Neural cell (in vitro differentiated cells): ENCODE measurements around the gene BTBD17. TPM values are rescaled to one million over a fixed set of nuclear protein-coding genes. Genes with fewer than 3 reads are reported as not detected.

Experiments used
- polyA plus RNA-seq: library from polyadenylated mRNA; depleted of rRNA; stranded (reverse); fragments of >200 nt; gene quantifications from 2 replicates; pipeline ENCODE4 v1.2.3, GENCODE V29; 2014

Gene BTBD17
- polyA plus RNA-seq, 1 donor from 2014 or later: 5.3 TPM

Other genes with a start within 250 kb of the BTBD17 start
- 307 and 378 TPM in 2 replicates for gene RPL38, start 158.2 kb downstream of the BTBD17 start, polyA plus RNA-seq
- 0.40 and 2.5 TPM in 2 replicates for gene TTYH2, start 148.3 kb downstream of the BTBD17 start, polyA plus RNA-seq
- not detected in 2 replicates for gene DNAI2, start 87.6 kb downstream of the BTBD17 start, polyA plus RNA-seq
- gene KIF19, start 35.6 kb downstream of the BTBD17 start, polyA plus RNA-seq: not detected in 2 replicates
- not detected in 2 replicates for gene GPR142, start 5.6 kb upstream of the BTBD17 start, polyA plus RNA-seq
- gene GPRC5C, start 70.2 kb upstream of the BTBD17 start, polyA plus RNA-seq: 10.8 and 12.8 TPM in 2 replicates
- gene CD300A, start 104.8 kb upstream of the BTBD17 start, polyA plus RNA-seq: 0.35 TPM in 1 of 2 replicates, not detected in the other
- gene CD300LB, start 169.6 kb upstream of the BTBD17 start, polyA plus RNA-seq: not detected in 2 replicates
- gene CD300C, start 184.2 kb upstream of the BTBD17 start, polyA plus RNA-seq: 0.20 TPM in 1 of 2 replicates, not detected in the other
- gene CD300H, start 205.6 kb upstream of the BTBD17 start, polyA plus RNA-seq: not detected in 2 replicates
- not detected in 2 replicates for gene CD300LD, start 230.4 kb upstream of the BTBD17 start, polyA plus RNA-seq